GM18861 (cell line): Measurements from ENCODE around the gene CRKL.

Source experiments
- ATAC-seq: cut with Tn5 transposase; IDR thresholded peaks from one replicate; pipeline ENCODE4 v1.9.1; 2021; ENCODE audit not compliant: unreplicated experiment

The CRKL gene

GRCh38 chr22:20951151-20951931 is 34.1 kb downstream of the CRKL start:
- no peak for ATAC-seq

- no peak for ATAC-seq
Measured at GRCh38 chr22:20951932-20952380, 34.7 kb downstream of the CRKL start.

- no peak for ATAC-seq
Measured at GRCh38 chr22:20952544-20953341, 35.5 kb downstream of the CRKL start.

GRCh38 chr22:20953342-20953608 is 36.1 kb downstream of the CRKL start:
- ATAC-seq = no peak

- ATAC-seq = no peak
Measured at GRCh38 chr22:20953668-20954500, 36.7 kb downstream of the CRKL start.

GRCh38 chr22:20955548-20955947 is 38.3 kb downstream of the CRKL start:
- ATAC-seq = no peak

GRCh38 chr22:20956258-20957101 is 39.3 kb downstream of the CRKL start:
- ATAC-seq = no peak

GRCh38 chr22:20957102-20957682 is 40.0 kb downstream of the CRKL start:
- ATAC-seq = no peak

- ATAC-seq = no peak
Measured at GRCh38 chr22:20957683-20958431, 40.6 kb downstream of the CRKL start.

GRCh38 chr22:20959578-20960461 is 42.6 kb downstream of the CRKL start:
- no peak for ATAC-seq

- no peak for ATAC-seq
Measured at GRCh38 chr22:20960609-20961008, 43.4 kb downstream of the CRKL start.

- ATAC-seq = no peak
Measured at GRCh38 chr22:20962491-20962945, 45.3 kb downstream of the CRKL start.

- no peak for ATAC-seq
Measured at GRCh38 chr22:20963201-20964052, 46.2 kb downstream of the CRKL start.

GRCh38 chr22:20964090-20964798 is 47.0 kb downstream of the CRKL start:
- no peak for ATAC-seq

- no peak for ATAC-seq
Measured at GRCh38 chr22:20964799-20965103, 47.5 kb downstream of the CRKL start.

- ATAC-seq = no peak
Measured at GRCh38 chr22:20965104-20965887, 48.1 kb downstream of the CRKL start.
